Dermis microvascular lymphatic vessel endothelial cell (primary cell): ENCODE data around the gene FRZB. TPM values are rescaled to one million over a fixed set of nuclear protein-coding genes. Genes with fewer than 3 reads are reported as not detected.

Experiments
- DNase-seq, 2 donors: peaks; one replicate each; pipeline versions ENCODE4 v3.0.0 to v3.0.0-alpha.2; 2010; ENCODE audit warnings: low read depth in 2 of 2
- total RNA-seq: library from RNA; depleted of rRNA; stranded (reverse); fragments of >200 nt; gene quantifications from 2 replicates; pipeline ENCODE4 v1.2.1, GENCODE V29; 2014

The FRZB gene
- total RNA-seq, 1 donor from 2014 or later: 0.13 TPM

GRCh38 chr2:182845794-182846417 lies 20.5 kb downstream of the FRZB start:
- no peak for DNase-seq

DNA sequence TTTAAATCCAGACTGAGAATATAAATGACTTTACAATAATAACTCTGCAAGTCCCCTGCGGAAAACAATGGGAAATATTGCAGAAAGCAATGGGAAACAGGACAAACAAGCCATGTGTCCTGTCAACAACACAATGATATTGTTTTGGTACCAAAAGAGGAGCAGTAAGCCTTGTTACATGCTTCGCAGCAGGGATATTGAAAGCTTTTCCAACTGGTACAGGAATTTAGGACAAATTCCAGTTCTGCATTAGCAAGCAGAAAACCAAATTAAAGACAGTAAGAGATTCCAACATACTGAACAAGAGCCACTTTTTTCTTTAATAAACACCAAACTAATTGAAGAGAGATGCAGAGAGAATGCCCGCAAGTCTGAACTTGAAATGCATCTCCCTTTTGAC lies 30.0 kb downstream of the FRZB start:
- no peak for DNase-seq

GRCh38 chr2:182834293-182834692 lies 32.1 kb downstream of the FRZB start:
- DNase-seq: no peak

GRCh38 chr2:182833084-182833854 lies 33.2 kb downstream of the FRZB start:
- no peak for DNase-seq

GRCh38 chr2:182831921-182832320 lies 34.5 kb downstream of the FRZB start:
- DNase-seq: no peak

- DNase-seq: no peak
These were observed 35.3 kb downstream of the FRZB start for GRCh38 chr2:182831101-182831500.

GRCh38 chr2:182827182-182827879 lies 39.1 kb downstream of the FRZB start:
- DNase-seq: no peak

- no peak for DNase-seq
These were observed 39.9 kb downstream of the FRZB start for GRCh38 chr2:182826496-182826895.

DNA sequence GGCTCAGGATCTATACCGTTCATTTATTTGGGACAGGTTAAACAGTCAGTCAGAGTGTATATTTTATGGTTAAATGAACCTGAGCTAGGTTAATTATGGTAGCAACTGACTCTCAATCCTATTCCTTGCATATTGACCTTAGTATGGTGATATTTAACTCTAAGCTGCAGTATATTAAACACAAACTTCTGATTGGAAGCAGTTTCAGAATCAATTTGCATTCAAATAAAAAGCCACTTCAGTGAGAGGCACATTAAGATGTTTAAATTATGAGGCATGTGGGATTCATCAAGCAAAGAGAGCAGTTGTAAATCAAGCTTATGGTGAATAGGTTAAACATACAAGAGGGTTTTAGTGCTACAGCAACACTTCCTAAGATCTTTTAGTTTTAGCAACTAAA lies 40.4 kb downstream of the FRZB start:
- no peak for DNase-seq

- DNase-seq: no peak
These were observed 41.7 kb downstream of the FRZB start for GRCh38 chr2:182824767-182825158.

GRCh38 chr2:182824056-182824766 lies 42.2 kb downstream of the FRZB start:
- no peak for DNase-seq

GRCh38 chr2:182822733-182823132 lies 43.7 kb downstream of the FRZB start:
- no peak for DNase-seq

DNA sequence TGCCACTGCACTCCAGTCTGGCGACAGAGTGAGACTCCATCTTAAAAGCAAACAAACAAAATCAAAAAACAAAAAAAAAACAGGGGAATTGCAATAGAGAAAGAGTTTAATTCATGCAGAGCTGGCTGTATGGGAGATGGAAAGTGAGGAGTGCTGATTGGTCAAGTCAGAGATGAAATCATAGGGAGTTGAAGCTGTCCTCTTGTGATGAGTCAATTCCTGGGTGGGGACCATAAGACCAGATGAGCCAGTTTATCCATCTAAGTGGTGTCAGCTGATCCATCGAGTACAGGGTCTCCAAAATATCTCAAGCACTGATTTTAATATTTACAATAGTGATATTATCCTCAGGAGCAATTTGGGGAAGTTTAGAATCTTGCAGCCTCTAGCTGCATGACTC lies 45.3 kb downstream of the FRZB start:
- DNase-seq: no peak

DNA sequence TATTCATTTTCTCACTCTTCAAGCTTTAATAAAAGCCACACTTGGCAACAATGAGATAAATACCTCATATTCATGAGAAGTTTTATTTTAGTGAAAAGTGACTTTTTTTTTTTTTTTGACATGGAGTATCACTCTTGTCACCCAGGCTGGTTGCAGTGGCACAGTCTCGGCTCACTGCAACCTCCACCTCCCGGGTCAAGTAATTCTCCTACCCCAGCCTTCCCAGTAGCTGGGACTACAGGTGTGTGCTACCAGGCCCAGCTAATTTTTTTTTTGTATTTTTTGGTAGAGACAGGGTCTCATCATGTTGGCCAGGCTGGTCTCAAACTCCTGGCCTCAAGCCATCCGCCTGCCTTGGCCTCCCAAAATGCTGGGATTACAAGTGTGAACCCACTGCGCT lies 47.0 kb downstream of the FRZB start:
- DNase-seq: no peak

DNA sequence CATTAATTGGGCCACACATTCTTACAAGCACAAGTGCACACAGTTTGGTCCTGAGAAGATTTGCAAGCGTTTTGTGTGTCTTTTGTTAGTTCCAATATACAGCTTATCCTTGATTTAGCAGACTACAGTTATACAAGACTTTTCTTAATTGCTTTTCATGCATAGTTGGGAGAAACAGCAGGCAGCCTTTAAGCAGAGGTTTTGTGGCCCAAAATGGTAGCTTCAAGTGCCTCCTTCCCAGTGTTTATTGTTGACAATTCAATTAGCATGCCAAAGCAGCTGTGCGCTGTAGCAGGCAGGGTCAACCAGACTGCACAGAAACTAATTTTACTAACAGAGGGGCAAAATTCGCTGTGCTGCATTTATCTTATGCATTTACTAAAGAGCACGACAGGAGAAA lies 47.5 kb downstream of the FRZB start:
- DNase-seq: no peak

DNA sequence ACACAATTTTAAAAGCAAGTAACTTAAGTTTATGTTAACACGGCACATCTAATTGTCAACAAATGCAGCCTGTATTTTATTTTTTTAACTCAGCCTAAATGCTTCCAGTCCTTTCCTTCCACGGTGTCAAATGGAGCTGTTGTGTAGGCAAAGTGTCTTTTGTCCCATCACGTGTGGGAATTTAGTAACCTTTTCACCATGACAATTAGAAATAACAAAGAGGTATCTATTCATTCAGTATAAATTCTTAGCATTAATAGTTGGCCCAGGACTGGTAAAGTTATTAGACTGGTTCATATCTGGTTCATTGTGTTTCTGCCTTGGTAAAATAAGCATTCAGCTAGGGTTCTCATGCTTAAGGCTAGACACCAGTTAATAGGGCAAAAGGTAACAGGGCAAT lies 47.9 kb downstream of the FRZB start:
- no peak for DNase-seq

- DNase-seq: no peak
These were observed 48.9 kb downstream of the FRZB start for GRCh38 chr2:182817558-182817957.

GRCh38 chr2:182816866-182817265 lies 49.6 kb downstream of the FRZB start:
- DNase-seq: no peak

GRCh38 chr2:182814804-182815203 lies 51.6 kb downstream of the FRZB start:
- no peak for DNase-seq

GRCh38 chr2:182814380-182814779 lies 52.1 kb downstream of the FRZB start:
- DNase-seq: no peak

GRCh38 chr2:182810087-182810486 lies 56.4 kb downstream of the FRZB start:
- no peak for DNase-seq

DNA sequence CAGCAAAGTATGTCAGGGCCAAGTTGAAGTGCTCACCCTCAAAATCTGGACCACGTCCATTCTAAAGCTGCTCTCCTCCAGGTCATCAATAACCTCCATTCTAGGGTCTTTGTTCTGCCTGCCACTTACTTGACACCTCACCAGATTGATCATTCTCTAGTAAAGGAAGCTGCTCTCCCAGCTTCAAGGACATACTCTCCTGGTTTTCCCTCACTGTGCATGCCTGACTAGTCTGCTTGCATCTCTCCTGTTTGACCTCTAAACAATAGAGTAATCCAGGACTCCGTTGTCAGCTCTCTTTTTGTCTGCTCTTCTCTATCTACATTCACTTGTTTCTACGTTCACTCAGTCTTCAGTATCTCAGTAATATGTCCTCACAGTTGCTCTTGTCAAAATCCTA lies 59.1 kb downstream of the FRZB start:
- no peak for DNase-seq
